Measurements from ENCODE around the gene IFNA1.

DNA sequence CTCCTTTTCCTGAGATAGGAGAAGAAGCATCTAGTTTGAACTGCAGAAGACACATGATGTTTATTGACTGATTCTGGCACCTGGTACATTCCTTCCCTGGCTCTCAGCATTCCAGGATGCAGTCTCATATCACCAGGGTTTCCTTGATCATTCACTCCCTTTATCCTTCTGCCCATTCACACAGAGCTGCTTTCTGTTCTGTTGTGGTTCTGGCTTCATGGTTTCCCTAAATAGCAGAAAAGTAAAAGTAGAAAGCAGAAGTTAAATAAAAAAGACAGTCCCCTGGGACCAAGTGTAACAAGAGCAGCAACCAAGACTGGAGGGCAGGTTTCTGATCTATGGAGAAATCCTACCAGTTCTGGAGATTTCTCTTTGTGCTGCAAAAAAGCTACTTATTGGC, 28.1 kb upstream of the IFNA1 start:
- TF ChIP-seq POLR2AphosphoS5 (IDR thresholded peaks at IDR 0.05; ENCODE audit: borderline replicate concordance, low read depth, low read length) (no peak), EZH2 (IDR thresholded peaks at IDR 0.05) (no peak)
